Stomach (tissue), 4 donors: ENCODE data around the gene TPST2.

ENCODE experiments used
- CTCF ChIP-seq, 7 experiments: fragments of 450-650 bp in 4 of 7; fragments of 200-600 bp in 3 of 7; sonication (generic) in 3 of 7; IDR thresholded peaks; one replicate each; pipeline ENCODE4 v1.5.1; 2016 to 2019; ENCODE audit warnings: antibody characterized with exemption in 7 of 7, control low read depth in 2 of 7, mild to moderate bottlenecking in 1 of 7
- EP300 ChIP-seq: sonication (generic); formaldehyde crosslinking; IDR thresholded peaks from one replicate; pipeline ENCODE4 v1.6.1; 2017; ENCODE audit warnings: antibody characterized with exemption
- POLR2AphosphoS5 ChIP-seq, 3 donors: sonication (generic); formaldehyde crosslinking; IDR thresholded peaks; one replicate each; pipeline ENCODE4 v1.6.1; 2016; ENCODE audit warnings: antibody characterized with exemption in 3 of 3

- TF ChIP-seq CTCF (IDR thresholded peaks at IDR 0.05) (no peak), POLR2AphosphoS5 (IDR thresholded peaks at IDR 0.05) (no peak), EP300 (no peak)
These were observed 75.3 kb downstream of the TPST2 start for GRCh38 chr22:26514419-26515161.
